ENCODE measurements around the gene GMDS. TPM values are rescaled to one million over a fixed set of nuclear protein-coding genes. Genes with fewer than 3 reads are reported as not detected.

GMDS gene
- total and polyA plus RNA-seq, 2 of the 8 experiments (the other 6 are each of a cell fraction or from before 2014, with no cell fraction given) = 16.8 to 50.0 TPM

DNA sequence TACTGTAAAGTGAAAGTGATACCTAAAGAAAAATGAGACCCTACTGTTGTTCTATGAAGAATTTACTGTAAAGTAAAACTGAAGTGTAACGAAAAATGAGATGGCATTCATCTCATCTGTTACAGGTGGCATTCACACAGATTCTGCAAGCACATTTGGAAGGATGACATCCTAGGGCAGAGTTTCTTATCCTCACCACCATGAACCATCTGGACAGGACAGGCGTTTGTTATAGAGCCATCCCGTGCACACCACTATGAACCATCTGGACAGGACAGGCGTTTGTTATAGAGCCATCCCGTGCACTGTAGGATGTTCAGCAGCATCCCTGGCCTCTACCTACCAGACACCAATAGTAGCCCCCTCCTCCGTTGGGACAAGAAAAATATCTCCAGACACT, 294.8 kb downstream of the GMDS start:
- H3K14ac ChIP-seq (ENCODE audit: insufficient read length) = no peak overlapping the region
- no peak overlapping the region for H4K8ac ChIP-seq (ENCODE audit: extremely low read depth, insufficient read depth, low read length)
- FAIRE-seq (no peak), DNase-seq (ENCODE audit: low read depth in 1 of 2, low spot score in 2 of 2) (no peak)
- no peak overlapping the region for H3K9ac ChIP-seq (replicated peaks in 1 of 4; ENCODE audit: extremely low read depth in 1 of 4, low read depth in 3 of 4, low read length in 3 of 4)
- H3K36me3 ChIP-seq (ENCODE audit: control insufficient read depth in 2 of 4, insufficient read depth in 4 of 4, low read length in 3 of 4) = no peaks in the 10 kb centered on the region
- no peak overlapping the region for H4K91ac ChIP-seq (replicated peaks; ENCODE audit: insufficient read length, low read length)
- no peak overlapping the region for H3K4ac ChIP-seq (replicated peaks; ENCODE audit: insufficient read length, low read depth, low read length)
- no peak overlapping the region for H2BK12ac ChIP-seq (ENCODE audit: low read depth, low read length)
- no peaks in the 10 kb centered on the region for H3K9me3 ChIP-seq (ENCODE audit: insufficient read depth in 2 of 2, low read depth in 1 of 2, low read length in 1 of 2)
- no peaks in the 10 kb centered on the region for H4K20me1 ChIP-seq (replicated peaks in 1 of 2; ENCODE audit: control insufficient read depth in 1 of 2, insufficient read depth in 2 of 2, low read length in 2 of 2)
- no peaks in the 10 kb centered on the region for H3K79me1 ChIP-seq (ENCODE audit: low read depth, low read length)
- H2BK15ac ChIP-seq (ENCODE audit: low read length) = no peak overlapping the region
- 80% methylated on average over 6 of the region's 6 CpGs; no CpG with 5 or more reads in 1 of the 2 experiments for WGBS, 2 experiments (ENCODE audit: extremely low coverage in 1 of 2, insufficient coverage in 1 of 2, insufficient read length in 1 of 2, insufficient replicate concordance in 2 of 2, low coverage in 1 of 2, low lambda C conversion rate in 2 of 2, missing lambda C conversion rate in 1 of 2)
- H2AK5ac ChIP-seq (ENCODE audit: low read depth, low read length) = no peak overlapping the region
- H2BK120ac ChIP-seq (replicated peaks; ENCODE audit: low read depth, low read length) = no peak overlapping the region
- no peak overlapping the region for H3K4me2 ChIP-seq (ENCODE audit: insufficient read depth in 1 of 2, low read depth in 2 of 2, low read length in 2 of 2)
- CTCF ChIA-PET (ENCODE audit: partially characterized antibody) = no interaction called here
- H3K4me1 ChIP-seq (replicated peaks in 1 of 4; ENCODE audit: control insufficient read depth in 3 of 4, insufficient read depth in 4 of 4, low read length in 3 of 4) = no peaks in the 10 kb centered on the region
- no peak overlapping the region for H2AFZ ChIP-seq (ENCODE audit: low read length)
- POLR2A ChIA-PET (ENCODE audit: partially characterized antibody) = no interaction called here
- TF ChIP-seq JUN (IDR thresholded peaks at IDR 0.05; ENCODE audit: low read depth, low read length) = no peak
- no peak for TF ChIP-seq CHD1 (IDR thresholded peaks at IDR 0.05; ENCODE audit: low read depth, low read length)
- TF ChIP-seq, protein P1, sequence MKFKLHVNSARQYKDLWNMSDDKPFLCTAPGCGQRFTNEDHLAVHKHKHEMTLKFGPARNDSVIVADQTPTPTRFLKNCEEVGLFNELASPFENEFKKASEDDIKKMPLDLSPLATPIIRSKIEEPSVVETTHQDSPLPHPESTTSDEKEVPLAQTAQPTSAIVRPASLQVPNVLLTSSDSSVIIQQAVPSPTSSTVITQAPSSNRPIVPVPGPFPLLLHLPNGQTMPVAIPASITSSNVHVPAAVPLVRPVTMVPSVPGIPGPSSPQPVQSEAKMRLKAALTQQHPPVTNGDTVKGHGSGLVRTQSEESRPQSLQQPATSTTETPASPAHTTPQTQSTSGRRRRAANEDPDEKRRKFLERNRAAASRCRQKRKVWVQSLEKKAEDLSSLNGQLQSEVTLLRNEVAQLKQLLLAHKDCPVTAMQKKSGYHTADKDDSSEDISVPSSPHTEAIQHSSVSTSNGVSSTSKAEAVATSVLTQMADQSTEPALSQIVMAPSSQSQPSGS (IDR thresholded peaks at IDR 0.05; ENCODE audit: low read length) = no peak
- TF ChIP-seq CREB1 (IDR thresholded peaks at IDR 0.05) = no peak
- no peak for TF ChIP-seq NANOG (IDR thresholded peaks at IDR 0.05; ENCODE audit: insufficient read depth, low read depth, low read length, poor library complexity, severe bottlenecking)
- no peak for TF ChIP-seq RNF2 (IDR thresholded peaks at IDR 0.05; ENCODE audit: borderline replicate concordance, low read depth, low read length, missing control alignments, poor library complexity, severe bottlenecking)
- TF ChIP-seq PHF8 (conservative IDR thresholded peaks at IDR 0.05; ENCODE audit: low read depth, low read length) = no peak
- no peak for TF ChIP-seq KDM1A (IDR thresholded peaks at IDR 0.05; ENCODE audit: borderline replicate concordance, low read length)
- TF ChIP-seq, protein P2, sequence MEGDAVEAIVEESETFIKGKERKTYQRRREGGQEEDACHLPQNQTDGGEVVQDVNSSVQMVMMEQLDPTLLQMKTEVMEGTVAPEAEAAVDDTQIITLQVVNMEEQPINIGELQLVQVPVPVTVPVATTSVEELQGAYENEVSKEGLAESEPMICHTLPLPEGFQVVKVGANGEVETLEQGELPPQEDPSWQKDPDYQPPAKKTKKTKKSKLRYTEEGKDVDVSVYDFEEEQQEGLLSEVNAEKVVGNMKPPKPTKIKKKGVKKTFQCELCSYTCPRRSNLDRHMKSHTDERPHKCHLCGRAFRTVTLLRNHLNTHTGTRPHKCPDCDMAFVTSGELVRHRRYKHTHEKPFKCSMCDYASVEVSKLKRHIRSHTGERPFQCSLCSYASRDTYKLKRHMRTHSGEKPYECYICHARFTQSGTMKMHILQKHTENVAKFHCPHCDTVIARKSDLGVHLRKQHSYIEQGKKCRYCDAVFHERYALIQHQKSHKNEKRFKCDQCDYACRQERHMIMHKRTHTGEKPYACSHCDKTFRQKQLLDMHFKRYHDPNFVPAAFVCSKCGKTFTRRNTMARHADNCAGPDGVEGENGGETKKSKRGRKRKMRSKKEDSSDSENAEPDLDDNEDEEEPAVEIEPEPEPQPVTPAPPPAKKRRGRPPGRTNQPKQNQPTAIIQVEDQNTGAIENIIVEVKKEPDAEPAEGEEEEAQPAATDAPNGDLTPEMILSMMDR (IDR thresholded peaks at IDR 0.05; ENCODE audit: control extremely low read depth in 1 of 3, insufficient read depth in 1 of 3, low read depth in 1 of 3, low read length in 3 of 3) = no peak
- no peak overlapping the region for H3K4me3 ChIP-seq (ENCODE audit: extremely low read depth in 1 of 4, insufficient read depth in 2 of 4, low read depth in 3 of 4, low read length in 4 of 4)
- H3K27me3 ChIP-seq (replicated peaks in 1 of 4; ENCODE audit: control insufficient read depth in 3 of 4, extremely low read depth in 1 of 4, insufficient read depth in 3 of 4, low read length in 3 of 4) = no peaks in the 10 kb centered on the region
- H3K56ac ChIP-seq (replicated peaks; ENCODE audit: insufficient read length, low read depth, low read length) = no peak overlapping the region
- H2BK20ac ChIP-seq (ENCODE audit: low read length) = no peak overlapping the region
- H2BK5ac ChIP-seq (ENCODE audit: low read depth, low read length) = no peak overlapping the region
- H3K23me2 ChIP-seq (ENCODE audit: low read depth, low read length) = no peaks in the 10 kb centered on the region
- H3K79me2 ChIP-seq (ENCODE audit: control insufficient read depth in 1 of 2, insufficient read depth in 2 of 2, low read length in 2 of 2) = no peaks in the 10 kb centered on the region
- no peak overlapping the region for H4K5ac ChIP-seq (ENCODE audit: insufficient read length, low read depth, low read length)
- no peak overlapping the region for H3K23ac ChIP-seq (ENCODE audit: insufficient read length)
- H3K18ac ChIP-seq (ENCODE audit: extremely low read depth, low read length) = no peak overlapping the region
- no peak overlapping the region for H3K27ac ChIP-seq (ENCODE audit: low read depth, low read length)
